GM18519 (cell line): ENCODE measurements around the gene ACTR1A.
"Not testable (repeated sequence)": the region's sequence is repeated elsewhere in the genome, so short reads cannot be mapped to it uniquely, and the experiment has no call there.

ENCODE experiments used
- ATAC-seq: cut with Tn5 transposase; IDR thresholded peaks from one replicate; pipeline ENCODE4 v1.9.1; 2021; ENCODE audit warnings: mild to moderate bottlenecking, moderate library complexity; ENCODE audit not compliant: unreplicated experiment, low FRiP score

ACTR1A gene

DNA sequence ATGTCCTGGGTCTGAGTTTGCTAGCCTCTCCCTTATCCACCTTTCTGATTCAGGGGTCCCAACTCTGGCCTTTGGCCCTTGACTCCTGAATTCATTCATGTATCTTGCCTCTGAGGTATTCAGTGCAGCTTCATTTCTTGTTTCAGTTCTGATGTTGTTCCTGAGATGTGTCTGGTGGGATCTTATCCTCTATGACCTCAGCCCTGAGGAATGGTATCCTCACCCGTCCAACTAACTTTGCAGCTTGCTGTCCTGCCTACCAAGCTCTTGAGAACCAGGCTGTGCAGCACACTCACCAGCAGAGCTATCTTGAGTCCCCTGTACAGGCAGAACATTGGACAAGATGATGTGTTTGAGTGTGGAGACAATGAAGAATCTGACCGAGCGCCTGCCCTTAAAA is 15.0 kb upstream of the ACTR1A start:
- no peak for ATAC-seq

GRCh38 chr10:102515724-102516123 is 13.2 kb upstream of the ACTR1A start:
- no peak for ATAC-seq

DNA sequence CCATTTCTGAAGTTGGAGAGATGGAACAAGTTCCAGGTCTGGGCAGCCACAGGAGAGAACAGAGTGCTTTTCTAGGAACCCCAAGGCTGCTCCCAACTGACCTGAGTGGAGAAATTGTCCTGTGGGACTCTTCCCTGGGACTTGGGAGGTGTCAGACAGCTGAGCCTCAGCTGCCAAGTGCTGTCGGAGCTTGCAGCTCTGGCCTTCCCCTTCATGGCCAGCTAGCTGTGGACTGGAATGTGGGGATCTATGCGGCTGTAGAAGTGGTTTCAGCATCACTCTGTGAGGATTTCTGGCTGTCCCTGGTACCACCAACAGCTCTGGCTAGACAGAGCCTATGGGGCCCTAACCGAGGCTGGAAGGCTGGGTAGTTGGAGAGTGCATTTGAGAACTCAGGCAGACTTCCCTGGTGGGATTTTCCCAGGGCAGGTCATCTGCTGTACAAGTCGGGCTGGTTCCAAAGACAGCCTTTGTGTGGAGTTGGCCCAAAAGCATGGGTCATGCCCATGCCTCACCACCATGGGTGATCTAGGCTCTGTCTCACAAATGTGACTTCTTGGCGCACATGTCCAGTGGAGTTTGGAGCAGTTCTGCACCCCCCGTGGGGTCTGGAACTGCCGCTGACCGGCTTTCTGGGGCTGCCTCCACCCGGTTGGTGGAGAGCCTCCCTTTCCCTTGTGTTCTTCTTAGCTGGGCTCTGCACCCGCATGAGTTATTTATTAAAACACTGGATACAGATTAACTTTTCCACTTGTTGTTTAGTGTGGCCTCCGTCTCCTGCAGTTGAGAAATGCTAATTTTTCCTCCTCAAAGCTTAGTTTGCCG is 12.2 kb upstream of the ACTR1A start:
- no peak for ATAC-seq

- no peak for ATAC-seq
Measured at GRCh38 chr10:102511583-102512274, 9.2 kb upstream of the ACTR1A start.

DNA sequence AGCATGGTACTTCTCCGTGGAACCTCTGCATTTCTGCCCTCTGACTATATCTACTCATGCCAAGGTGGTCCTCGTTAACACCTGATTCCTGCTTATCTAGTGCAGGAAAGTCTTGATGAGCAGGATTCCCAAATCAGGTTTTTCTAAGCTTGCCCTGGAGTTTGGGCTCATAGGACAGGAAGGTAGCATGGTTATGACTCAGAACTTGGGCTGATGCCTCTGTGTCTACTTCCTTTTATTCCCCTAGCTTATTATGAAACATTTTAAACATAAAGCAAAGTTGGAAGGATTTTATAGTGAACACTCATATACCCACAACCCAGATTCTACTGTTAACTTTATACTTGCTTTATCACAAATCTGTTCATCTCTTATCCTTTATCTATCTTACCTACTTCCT is 6.9 kb upstream of the ACTR1A start:
- no peak for ATAC-seq

DNA sequence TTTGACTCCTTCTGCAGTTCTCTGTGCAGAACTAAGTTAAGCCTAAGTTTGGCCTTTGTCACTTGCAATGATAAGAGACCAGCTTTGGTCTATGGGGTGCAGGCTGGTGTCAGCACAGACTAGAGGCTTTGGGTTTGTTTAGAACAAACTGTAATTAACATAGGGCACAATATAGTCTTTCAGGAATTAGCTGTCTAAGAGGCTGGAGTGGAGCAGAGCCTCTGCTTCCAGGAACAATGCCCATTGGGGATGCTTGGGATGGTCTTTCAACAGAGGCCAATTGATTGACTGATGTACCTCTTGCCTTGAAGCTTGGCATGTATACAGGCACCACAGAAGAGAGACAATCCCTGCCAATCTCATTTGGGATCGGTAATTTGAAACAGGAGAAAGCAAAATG is 6.0 kb upstream of the ACTR1A start:
- no peak for ATAC-seq

DNA sequence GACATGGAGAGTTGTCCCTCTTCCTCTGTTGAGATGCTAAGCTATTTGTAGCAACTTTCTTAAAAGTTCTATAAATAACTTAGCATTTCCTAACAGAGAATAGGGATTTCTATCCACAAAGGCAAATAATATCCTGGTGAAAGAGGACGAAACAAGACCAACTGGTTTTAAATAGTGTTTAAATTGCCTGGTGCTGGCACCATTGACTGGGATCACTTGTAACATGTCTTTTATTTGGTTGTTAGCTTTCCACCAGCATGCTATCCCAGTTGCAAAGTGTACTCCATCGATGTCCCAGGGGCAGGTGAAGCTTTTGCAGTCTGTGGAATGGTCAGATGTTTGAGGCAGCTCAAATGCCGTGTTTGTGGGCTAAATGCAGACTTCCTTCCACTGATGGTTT is 5.0 kb upstream of the ACTR1A start:
- no peak for ATAC-seq

DNA sequence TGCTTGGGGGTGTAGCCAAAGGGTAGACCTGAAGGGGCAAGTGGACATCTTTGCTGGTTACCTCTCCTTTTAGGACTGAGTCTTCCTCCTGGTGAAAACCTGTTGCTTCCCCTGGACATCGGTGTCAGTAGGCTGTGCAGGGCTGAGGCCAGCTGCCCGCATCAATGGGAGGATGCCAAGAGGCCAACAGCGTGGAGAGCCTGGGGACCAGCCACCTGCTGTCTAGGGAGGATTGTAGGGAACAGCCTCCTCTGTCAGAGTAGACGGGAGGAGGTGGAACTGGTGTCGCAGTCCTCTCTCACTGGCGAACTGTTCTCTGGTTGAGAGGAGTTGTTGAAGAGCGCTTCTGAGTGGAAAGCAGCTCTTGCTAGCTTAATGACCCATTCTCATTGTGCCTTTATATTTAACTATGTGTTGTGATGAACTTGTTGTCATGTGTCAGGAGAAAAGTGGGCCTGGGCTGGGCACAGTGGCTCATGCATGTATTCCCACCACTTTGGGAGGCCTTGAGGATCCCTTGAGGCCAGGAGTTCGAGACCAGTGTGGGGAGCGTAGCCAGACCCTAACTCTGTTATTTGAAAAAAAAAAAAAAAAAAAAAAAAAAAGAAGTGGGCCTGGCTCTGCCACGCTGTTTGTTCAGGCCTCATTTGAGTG is 3.1 kb upstream of the ACTR1A start:
- ATAC-seq = no peak

- ATAC-seq = no peak
Measured at GRCh38 chr10:102504976-102505300, 2.4 kb upstream of the ACTR1A start.

GRCh38 chr10:102504179-102504975 is 1.9 kb upstream of the ACTR1A start:
- ATAC-seq = no peak

DNA sequence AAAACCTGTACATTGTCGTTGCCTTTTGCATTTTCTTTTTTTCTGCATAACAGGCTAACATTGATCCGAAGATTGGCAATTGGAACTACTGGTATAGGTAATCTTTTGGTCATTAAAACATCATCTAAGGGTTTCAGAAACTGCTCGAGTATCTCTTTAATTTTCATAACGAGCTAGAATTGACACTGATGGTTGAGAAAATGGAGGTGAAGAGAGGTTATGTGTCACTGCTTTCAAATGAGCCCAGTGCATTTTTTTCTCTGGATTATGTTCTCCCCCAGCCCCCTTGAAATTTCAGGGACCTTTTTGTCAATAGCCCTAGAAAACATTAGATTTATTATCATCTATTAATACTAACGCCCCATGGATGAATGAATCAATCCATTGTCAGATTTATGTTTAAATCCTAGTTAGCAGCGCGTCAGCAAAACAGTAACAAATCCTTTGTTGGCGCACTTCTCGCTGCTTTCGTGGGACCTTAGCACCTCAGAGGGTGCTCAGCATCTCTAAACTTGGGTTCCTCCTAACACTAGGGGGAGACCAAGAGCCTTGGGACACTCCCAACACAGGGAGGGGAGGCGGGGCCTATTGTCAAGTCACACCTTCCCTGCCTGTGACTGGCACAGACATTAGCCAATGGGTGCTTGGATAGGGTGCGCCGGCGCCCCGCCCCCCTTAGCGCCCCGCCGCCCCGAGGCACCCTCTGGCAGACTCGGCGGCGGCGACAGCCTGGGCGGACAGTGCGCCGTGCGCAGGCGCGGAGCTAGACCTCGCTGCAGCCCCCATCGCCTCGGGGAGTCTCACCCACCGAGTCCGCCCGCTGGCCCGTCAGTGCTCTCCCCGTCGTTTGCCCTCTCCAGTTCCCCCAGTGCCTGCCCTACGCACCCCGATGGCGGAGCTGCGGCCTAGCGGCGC is 1.0 kb upstream of the ACTR1A start, which contains the start of gene SUFU:
Gene SUFU, plus strand, starts transcription at position 709 of the 915 bp plus-strand sequence. Its CDS starts 181 bp downstream, at position 890.
- ATAC-seq = peak; percentile 62

DNA sequence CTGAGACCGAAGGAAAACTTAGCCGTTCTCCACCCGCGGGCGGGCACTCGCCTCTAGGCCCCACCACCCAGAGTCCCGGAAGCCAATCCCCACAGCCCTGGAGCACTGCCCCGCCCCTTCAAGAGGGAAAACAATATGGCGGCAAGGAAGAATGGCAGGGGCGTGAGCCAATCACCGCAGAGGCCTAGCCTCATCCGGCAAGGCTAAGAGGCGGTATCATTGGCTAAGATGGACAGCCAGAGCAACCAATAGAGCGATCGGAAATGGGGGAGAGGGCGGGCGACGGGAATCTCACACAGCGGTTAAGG is 529 bp downstream of the ACTR1A start:
- ATAC-seq = peak; percentile 61

DNA sequence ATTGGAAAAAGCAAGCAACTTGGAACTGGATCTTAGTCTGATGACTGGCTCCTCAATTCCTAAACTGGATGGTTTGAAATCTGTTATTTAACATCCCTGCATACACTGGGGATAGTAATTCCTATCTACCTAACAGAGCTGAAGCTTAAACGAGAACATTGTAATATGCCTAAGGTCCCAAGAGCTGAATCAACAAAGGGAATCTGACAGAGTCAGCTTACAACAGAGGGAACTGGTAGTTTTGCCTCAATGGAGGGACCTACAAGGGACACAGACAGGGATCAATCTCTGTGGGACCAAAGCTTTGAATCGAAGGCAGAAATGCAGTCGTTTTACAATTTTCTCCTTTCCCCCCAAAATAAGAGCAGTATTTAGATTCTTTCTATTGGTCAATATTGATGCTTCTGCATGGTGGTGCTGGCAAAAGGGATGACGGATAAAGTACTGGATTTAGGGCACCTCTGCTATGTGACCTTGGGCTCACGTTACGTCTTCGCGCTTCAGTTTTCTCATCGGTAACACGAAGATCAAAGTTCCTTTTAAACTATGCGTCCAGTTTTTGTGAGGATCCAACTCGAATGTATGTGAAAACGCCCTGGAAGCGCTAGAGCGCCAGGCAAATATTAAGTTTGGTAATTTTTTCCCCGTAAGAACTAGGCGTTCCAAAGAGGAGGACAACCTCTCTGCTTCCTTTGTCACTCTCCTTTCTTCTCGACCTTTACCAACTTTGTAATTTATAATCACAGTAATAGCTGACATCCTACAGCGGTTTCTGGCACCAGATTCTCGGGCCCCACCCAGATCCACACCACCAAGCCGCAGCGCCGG is 1.1 kb downstream of the ACTR1A start:
- no peak for ATAC-seq

- ATAC-seq = not testable (repeated sequence)
Measured at GRCh38 chr10:102500686-102501085, 1.8 kb downstream of the ACTR1A start.

DNA sequence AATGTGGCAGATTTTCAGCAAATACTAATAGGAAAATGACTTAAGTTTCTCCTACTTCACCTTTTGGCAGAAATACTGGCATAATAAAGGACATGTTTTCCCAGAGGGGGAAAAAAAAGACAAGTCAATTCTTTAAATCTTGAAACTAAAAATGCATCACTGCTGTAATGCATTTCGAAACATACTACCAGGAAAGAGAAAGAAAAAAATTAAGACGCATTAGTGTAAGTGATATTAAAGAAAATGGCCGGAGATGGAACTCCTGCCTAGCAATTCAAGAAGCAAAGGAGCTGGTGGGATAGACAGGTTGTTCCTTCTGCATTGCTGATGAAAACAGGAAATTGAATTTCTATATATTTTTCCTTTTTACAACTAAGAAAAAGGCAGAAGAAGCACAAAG is 3.2 kb downstream of the ACTR1A start:
- no peak for ATAC-seq

DNA sequence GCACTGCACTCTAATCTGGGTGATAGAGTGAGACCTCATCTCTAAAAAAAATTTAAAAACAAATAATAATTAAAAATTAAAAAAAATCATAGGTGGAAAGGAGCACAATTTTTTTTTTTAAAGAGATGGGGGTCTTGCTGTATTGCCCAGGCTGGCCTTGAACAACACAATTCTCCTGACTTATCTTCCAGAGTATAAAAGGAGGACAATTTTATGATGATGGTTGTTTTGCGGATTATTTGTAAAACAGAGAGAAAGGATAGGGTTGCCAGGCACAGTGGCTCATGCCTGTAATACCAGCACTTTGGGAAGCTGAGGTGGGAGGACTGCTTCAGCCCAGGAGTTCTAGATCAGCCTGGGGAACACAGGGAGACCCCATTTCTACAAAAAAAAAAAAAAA is 5.0 kb downstream of the ACTR1A start:
- no peak for ATAC-seq

- ATAC-seq = no peak
Measured at GRCh38 chr10:102493771-102494170, 8.7 kb downstream of the ACTR1A start.

DNA sequence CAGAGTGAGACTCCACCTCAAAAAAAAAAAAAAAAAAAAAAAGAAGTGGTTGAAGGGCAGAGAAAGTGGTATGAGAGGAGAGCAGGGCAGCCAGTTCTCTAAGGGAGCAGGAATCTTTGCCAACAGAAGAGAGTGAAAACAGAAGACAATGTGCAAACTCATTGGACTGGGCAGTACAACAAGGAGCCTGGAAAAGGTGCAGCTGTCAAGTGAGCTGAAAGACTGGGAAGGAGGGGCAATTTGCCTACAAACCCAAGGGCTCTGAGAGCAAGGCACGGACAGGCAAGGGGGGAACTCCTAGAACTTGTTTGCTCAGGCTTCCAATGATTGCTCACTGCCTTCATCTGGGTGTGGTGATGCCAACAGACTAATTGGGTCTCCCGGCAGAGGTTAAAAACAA is 9.5 kb downstream of the ACTR1A start:
- ATAC-seq = no peak

DNA sequence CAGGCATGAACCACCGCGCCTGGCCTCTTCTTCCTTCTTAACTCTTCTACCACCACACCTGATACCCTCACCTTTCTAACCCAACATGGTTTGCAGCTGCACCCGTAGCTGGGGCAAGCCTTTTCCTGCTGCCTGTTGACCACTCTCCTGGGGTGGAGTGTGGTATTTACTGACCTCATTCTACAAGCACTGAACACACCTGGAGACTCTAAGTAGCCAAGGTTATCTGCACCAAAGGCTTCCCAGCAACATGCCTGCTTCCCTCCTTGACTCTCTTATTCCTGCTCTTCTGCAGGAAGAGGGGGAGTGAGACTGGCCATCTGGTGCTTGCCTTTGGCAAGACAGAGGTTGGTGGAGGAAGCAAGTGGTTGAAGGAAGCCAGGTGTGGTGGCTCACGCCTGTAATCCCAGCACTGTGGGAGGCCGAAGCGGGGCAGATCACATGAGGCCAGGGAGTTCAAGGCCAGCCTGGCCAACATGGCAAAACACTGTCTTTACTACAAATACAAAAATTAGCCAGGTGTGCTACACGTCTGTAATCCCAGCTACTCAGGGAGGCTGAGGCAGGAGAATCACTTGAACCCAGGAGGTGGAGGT is 10.1 kb downstream of the ACTR1A start:
- no peak for ATAC-seq
